RPMI7951 (cell line): ENCODE data around the gene CDH23. TPM values are rescaled to one million over a fixed set of nuclear protein-coding genes. Genes with fewer than 3 reads are reported as not detected.

Source experiments
- DNase-seq: peaks from one replicate; pipeline ENCODE4 v3.0.0-alpha.2; 2012; ENCODE audit warnings: low read depth
- total RNA-seq: library from RNA; depleted of rRNA; stranded (reverse); fragments of >200 nt; shearing (Covaris generic); gene quantifications from 2 replicates; pipeline ENCODE4 v1.2.3, GENCODE V29; 2014

The CDH23 gene
- total RNA-seq, 1 experiment from 2014 or later = not detected

- DNase-seq = no peak
These were observed 3.6 kb upstream of the CDH23 start for GRCh38 chr10:71392791-71393781.

GRCh38 chr10:71393841-71394475, 2.8 kb upstream of the CDH23 start:
- no peak for DNase-seq

GRCh38 chr10:71394926-71395562, 1.7 kb upstream of the CDH23 start:
- no peak for DNase-seq

GRCh38 chr10:71395621-71396020, 1.1 kb upstream of the CDH23 start:
- no peak for DNase-seq

- DNase-seq = no peak
These were observed 523 bp upstream of the CDH23 start for GRCh38 chr10:71396084-71396710.

- no peak for DNase-seq
These were observed 834 bp downstream of the CDH23 start for GRCh38 chr10:71397296-71398212.

GRCh38 chr10:71398976-71399375, 2.3 kb downstream of the CDH23 start:
- DNase-seq = no peak

- DNase-seq = no peak
These were observed 3.2 kb downstream of the CDH23 start for GRCh38 chr10:71399946-71400345.

- no peak for DNase-seq
These were observed 4.3 kb downstream of the CDH23 start for GRCh38 chr10:71401056-71401455.

GRCh38 chr10:71402005-71402404, 5.3 kb downstream of the CDH23 start:
- no peak for DNase-seq

GRCh38 chr10:71404503-71405295, 8.0 kb downstream of the CDH23 start:
- no peak for DNase-seq

- DNase-seq = no peak
These were observed 10.2 kb downstream of the CDH23 start for GRCh38 chr10:71406878-71407277.

GRCh38 chr10:71408436-71409225, 11.9 kb downstream of the CDH23 start:
- no peak for DNase-seq

- no peak for DNase-seq
These were observed 12.9 kb downstream of the CDH23 start for GRCh38 chr10:71409516-71410104.

GRCh38 chr10:71413581-71413980, 16.9 kb downstream of the CDH23 start:
- DNase-seq = no peak

- DNase-seq = no peak
These were observed 17.6 kb downstream of the CDH23 start for GRCh38 chr10:71414359-71414758.

- no peak for DNase-seq
These were observed 22.4 kb downstream of the CDH23 start for GRCh38 chr10:71419002-71419540.

GRCh38 chr10:71419750-71420149, 23.0 kb downstream of the CDH23 start:
- no peak for DNase-seq

GRCh38 chr10:71421075-71421434, 24.3 kb downstream of the CDH23 start:
- no peak for DNase-seq
